PC-9 (cell line): ENCODE data around the gene DIP2C. TPM values are rescaled to one million over a fixed set of nuclear protein-coding genes. Genes with fewer than 3 reads are reported as not detected.
A peak's percentile ranks its signal among the peaks of the same experiment; 100 is the strongest.
"Not testable (repeated sequence)": the region's sequence is repeated elsewhere in the genome, so short reads cannot be mapped to it uniquely, and the experiment has no call there.

Experiments
- BruUV-seq: library from RNA; stranded (reverse); fragments of 400-500 nt; replicated peaks from 2 replicates; lab custom pipeline; 2021; lab: Mats Ljungman, UMichigan
- CTCF ChIA-PET: fragments of 300-600 bp; sonication (Branson Sonifier 250); formaldehyde crosslinking; loops from one replicate; lab custom pipeline; 2022; ENCODE audit warnings: antibody characterized with exemption; lab: Charles Lee
- POLR2A ChIA-PET: fragments of 300-600 bp; sonication (Branson Sonifier 250); formaldehyde crosslinking; loops from one replicate; lab custom pipeline; 2022; ENCODE audit warnings: antibody characterized with exemption; ENCODE audit not compliant: unreplicated experiment; lab: Charles Lee
- DNase-seq, 2 experiments: peaks; one replicate each; pipeline versions ENCODE4 v3.0.0 to v3.0.0-alpha.2; 2015 to 2022; ENCODE audit warnings: mixed read lengths in 1 of 2
- H2AFZ ChIP-seq: fragments of 200-600 bp; sonication (generic); 2 replicates; pipeline ENCODE4 v1.8.1; 2017; ENCODE audit warnings: antibody characterized with exemption
- H3F3A ChIP-seq: fragments of 200-600 bp; sonication (generic); 2 replicates; pipeline ENCODE4 v1.8.1; 2017; ENCODE audit warnings: antibody characterized with exemption, mild to moderate bottlenecking, low read depth; ENCODE audit not compliant: insufficient read depth
- H3K27ac ChIP-seq: fragments of 200-600 bp; sonication (generic); 2 replicates; pipeline ENCODE4 v1.6.1; 2016; ENCODE audit warnings: mixed run types
- H3K27me3 ChIP-seq: fragments of 200-600 bp; sonication (generic); 2 replicates; pipeline ENCODE4 v1.6.1; 2016; ENCODE audit warnings: low read depth, mixed run types; ENCODE audit not compliant: insufficient read depth
- H3K36me3 ChIP-seq: fragments of 200-600 bp; sonication (generic); 2 replicates; pipeline ENCODE4 v1.6.1; 2016; ENCODE audit warnings: low read depth, mixed run types
- H3K4me1 ChIP-seq: fragments of 200-600 bp; sonication (generic); replicated peaks from 2 replicates; pipeline ENCODE4 v1.6.1; 2016; ENCODE audit warnings: mixed run types; ENCODE audit not compliant: insufficient read depth
- H3K4me2 ChIP-seq: fragments of 200-600 bp; sonication (generic); 2 replicates; pipeline ENCODE4 v1.6.1; 2017; ENCODE audit warnings: mixed run types
- H3K4me3 ChIP-seq: fragments of 200-600 bp; sonication (generic); 2 replicates; pipeline ENCODE4 v1.6.1; 2016; ENCODE audit warnings: mixed run types
- H3K79me2 ChIP-seq: fragments of 200-600 bp; sonication (generic); 2 replicates; pipeline ENCODE4 v1.6.1; 2017; ENCODE audit warnings: low read depth, mixed run types
- H3K9me2 ChIP-seq: fragments of 200-600 bp; sonication (generic); 2 replicates; pipeline ENCODE4 v1.8.1; 2017; ENCODE audit warnings: mild to moderate bottlenecking; ENCODE audit not compliant: insufficient read depth
- H3K9me3 ChIP-seq: fragments of 200-600 bp; sonication (generic); 2 replicates; pipeline ENCODE4 v1.8.1; 2016; ENCODE audit warnings: low read depth; ENCODE audit not compliant: insufficient read depth
- H4K20me1 ChIP-seq: fragments of 200-600 bp; sonication (generic); 2 replicates; pipeline ENCODE4 v1.8.1; 2017; ENCODE audit not compliant: insufficient read depth
- EZH2 ChIP-seq: fragments of 200-600 bp; sonication (generic); IDR thresholded peaks from 2 replicates; pipeline ENCODE4 v1.8.0; 2017; ENCODE audit warnings: antibody characterized with exemption, low read depth
- intact Hi-C: fragments of 100-400 bp; cut with micrococcal nuclease; formaldehyde crosslinking; loops from one replicate; pipeline ENCODE4 v1.10.0; 2022; ENCODE audit not compliant: unreplicated experiment
- total RNA-seq: library from RNA; stranded (reverse); gene quantifications from 2 replicates; pipeline ENCODE4 v1.2.3, GENCODE V29; 2021
- TF ChIP-seq, protein P1 (sequence below): fragments of 200-600 bp; sonication (generic); conservative IDR thresholded peaks from 2 replicates; pipeline ENCODE4 v1.6.1; 2017; ENCODE audit warnings: mixed run types, antibody characterized with exemption, mild to moderate bottlenecking, moderate library complexity

DIP2C gene
- total RNA-seq, 1 experiment from 2014 or later = 0.83 TPM

GRCh38 chr10:264160-265073 is 425.1 kb downstream of the DIP2C start:
- BruUV-seq, H3K4me2 ChIP-seq, CTCF ChIA-PET, H4K20me1 ChIP-seq, H2AFZ ChIP-seq, H3K4me3 ChIP-seq, H3K79me2 ChIP-seq, intact Hi-C loops, H3K4me1 ChIP-seq, H3K9me2 ChIP-seq, H3K9me3 ChIP-seq, POLR2A ChIA-PET, H3K36me3 ChIP-seq: not testable (repeated sequence)
- Histone ChIP-seq H3K27me3 (peaks cover 14% of the 10 kb centered on the region; the same call in 1 of the 2 replicates), H3K27ac (peak overlapping the region; percentile 70), H3F3A (peaks cover 13% of the 10 kb centered on the region; the same call in 1 of the 2 replicates)
- DNase-seq = peak; percentile 22 to 66

DNA sequence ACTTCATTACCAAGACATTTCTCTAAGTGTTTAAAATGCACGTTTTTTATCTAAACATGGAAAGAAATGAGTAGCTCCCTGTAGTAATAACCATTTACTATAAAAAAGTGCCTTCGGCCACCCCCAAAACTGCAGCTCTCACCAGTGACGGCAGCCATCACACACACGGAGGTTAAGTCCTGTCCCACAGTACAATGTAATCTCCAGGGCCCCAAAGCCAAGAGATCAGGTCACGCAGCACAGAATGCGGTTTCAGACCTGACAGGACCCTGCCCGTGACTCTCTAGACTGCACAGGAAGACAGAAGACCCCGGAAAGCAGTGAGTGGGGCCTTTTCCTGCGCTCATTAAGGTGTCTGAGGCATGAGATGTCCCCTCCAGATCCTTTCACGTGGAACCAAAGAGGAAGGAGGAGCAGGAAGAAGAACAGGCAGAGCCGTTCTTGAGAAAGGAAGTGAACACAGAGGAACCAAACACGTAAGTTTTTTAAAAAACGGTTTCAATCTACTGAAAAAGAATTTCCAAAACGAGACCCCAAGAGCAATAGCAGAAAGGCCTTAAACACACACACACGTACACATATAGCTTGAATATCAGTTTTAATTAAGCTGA is 428.5 kb downstream of the DIP2C start:
- H3K4me1 ChIP-seq = no peaks in the 10 kb centered on the region
- H2AFZ ChIP-seq = no peak overlapping the region
- no peaks in the 10 kb centered on the region for H3K9me2 ChIP-seq
- BruUV-seq = no TSS peak
- intact Hi-C loops = no loop called here
- no peaks in the 10 kb centered on the region for H3K36me3 ChIP-seq
- peaks cover 13% of the 10 kb centered on the region; the same call in 1 of the 2 replicates for H3F3A ChIP-seq
- H3K27ac ChIP-seq = no peak overlapping the region
- POLR2A ChIA-PET = no interaction called here
- H4K20me1 ChIP-seq = no peaks in the 10 kb centered on the region
- no peaks in the 10 kb centered on the region for H3K9me3 ChIP-seq
- H3K79me2 ChIP-seq = no peaks in the 10 kb centered on the region
- TF ChIP-seq, protein P1, sequence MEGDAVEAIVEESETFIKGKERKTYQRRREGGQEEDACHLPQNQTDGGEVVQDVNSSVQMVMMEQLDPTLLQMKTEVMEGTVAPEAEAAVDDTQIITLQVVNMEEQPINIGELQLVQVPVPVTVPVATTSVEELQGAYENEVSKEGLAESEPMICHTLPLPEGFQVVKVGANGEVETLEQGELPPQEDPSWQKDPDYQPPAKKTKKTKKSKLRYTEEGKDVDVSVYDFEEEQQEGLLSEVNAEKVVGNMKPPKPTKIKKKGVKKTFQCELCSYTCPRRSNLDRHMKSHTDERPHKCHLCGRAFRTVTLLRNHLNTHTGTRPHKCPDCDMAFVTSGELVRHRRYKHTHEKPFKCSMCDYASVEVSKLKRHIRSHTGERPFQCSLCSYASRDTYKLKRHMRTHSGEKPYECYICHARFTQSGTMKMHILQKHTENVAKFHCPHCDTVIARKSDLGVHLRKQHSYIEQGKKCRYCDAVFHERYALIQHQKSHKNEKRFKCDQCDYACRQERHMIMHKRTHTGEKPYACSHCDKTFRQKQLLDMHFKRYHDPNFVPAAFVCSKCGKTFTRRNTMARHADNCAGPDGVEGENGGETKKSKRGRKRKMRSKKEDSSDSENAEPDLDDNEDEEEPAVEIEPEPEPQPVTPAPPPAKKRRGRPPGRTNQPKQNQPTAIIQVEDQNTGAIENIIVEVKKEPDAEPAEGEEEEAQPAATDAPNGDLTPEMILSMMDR = no peak
- TF ChIP-seq EZH2 = no peak
- no peak overlapping the region for H3K4me2 ChIP-seq
- H3K4me3 ChIP-seq = no peak overlapping the region
- no peak for DNase-seq
- H3K27me3 ChIP-seq = no peaks in the 10 kb centered on the region
- CTCF ChIA-PET = no interaction called here

DNA sequence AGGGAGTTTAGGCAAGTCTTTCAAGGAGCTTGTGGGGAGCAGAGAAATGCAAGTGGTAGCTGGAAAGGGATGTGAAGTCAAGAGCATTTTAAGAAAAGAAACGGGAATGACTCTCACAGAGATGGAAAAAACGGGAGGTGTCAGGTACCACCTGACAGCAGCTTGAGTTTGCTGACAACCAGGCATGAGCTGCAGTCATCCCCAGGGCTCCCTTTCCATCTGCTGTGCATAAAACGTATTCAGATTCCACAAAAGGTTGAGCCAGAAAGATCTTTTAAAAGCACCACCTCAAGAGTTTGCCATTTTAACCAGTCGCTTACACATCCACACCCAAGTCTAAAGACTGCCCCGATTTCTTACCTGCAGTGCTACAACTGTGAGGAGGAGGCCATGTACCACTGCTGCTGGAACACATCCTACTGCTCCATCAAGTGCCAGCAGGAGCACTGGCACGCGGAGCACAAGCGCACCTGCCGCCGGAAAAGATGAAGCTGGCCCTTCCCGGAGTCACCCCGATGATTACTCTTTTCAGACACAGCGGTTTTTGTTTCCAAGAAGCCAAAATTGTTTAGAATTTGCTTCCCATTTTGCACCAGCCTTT is 437.4 kb downstream of the DIP2C start:
- BruUV-seq = no TSS peak

More for the DNA sequence above, 437.4 kb downstream of the DIP2C start:
- Histone ChIP-seq H3K4me1 (no peaks in the 10 kb centered on the region), H3K4me3 (no peak overlapping the region), H3K4me2 (no peak overlapping the region), H3K79me2 (no peaks in the 10 kb centered on the region), H3K27me3 (no peaks in the 10 kb centered on the region), H3K36me3 (no peaks in the 10 kb centered on the region), H4K20me1 (no peaks in the 10 kb centered on the region), H3F3A (no peaks in the 10 kb centered on the region), H3K9me2 (no peaks in the 10 kb centered on the region), H3K9me3 (no peaks in the 10 kb centered on the region), H3K27ac (no peak overlapping the region), H2AFZ (no peak overlapping the region)
- TF ChIP-seq EZH2 = no peak
- TF ChIP-seq, protein P1 = no peak
- intact Hi-C loops = no loop called here
- ChIA-PET CTCF (no interaction called here), POLR2A (no interaction called here)
- no peak for DNase-seq
